HEK293T (cell line): Measurements from ENCODE around the gene CACHD1.

Experiments
- ARNT ChIP-seq: fragments of 450-650 bp; IDR thresholded peaks from 2 replicates; pipeline ENCODE4 v1.6.1; 2017; ENCODE audit warnings: mild to moderate bottlenecking
- BHLHE40 ChIP-seq: fragments of 450-650 bp; IDR thresholded peaks from 2 replicates; pipeline ENCODE4 v1.6.1; 2016; ENCODE audit warnings: mild to moderate bottlenecking, moderate library complexity, borderline replicate concordance
- CTBP1 ChIP-seq: fragments of 450-650 bp; IDR thresholded peaks from 2 replicates; pipeline ENCODE4 v1.6.1; 2016; ENCODE audit warnings: borderline replicate concordance
- ELF4 ChIP-seq: fragments of 450-650 bp; IDR thresholded peaks from 2 replicates; pipeline ENCODE4 v1.6.1; 2017; ENCODE audit warnings: antibody characterized with exemption
- FOXA1 ChIP-seq: fragments of 450-650 bp; IDR thresholded peaks from 2 replicates; pipeline ENCODE4 v1.6.1; 2016; ENCODE audit warnings: mild to moderate bottlenecking
- FOXK2 ChIP-seq: fragments of 450-650 bp; IDR thresholded peaks from 2 replicates; pipeline ENCODE4 v1.6.1; 2016; ENCODE audit warnings: mild to moderate bottlenecking
- FOXM1 ChIP-seq: fragments of 450-650 bp; IDR thresholded peaks from 2 replicates; pipeline ENCODE4 v1.6.1; 2017; ENCODE audit warnings: mild to moderate bottlenecking, borderline replicate concordance
- NFRKB ChIP-seq: fragments of 450-650 bp; IDR thresholded peaks from 2 replicates; pipeline ENCODE4 v1.6.1; 2016; ENCODE audit warnings: mild to moderate bottlenecking, moderate library complexity
- SP1 ChIP-seq: fragments of 450-650 bp; IDR thresholded peaks from 2 replicates; pipeline ENCODE4 v1.6.1; 2017
- SUZ12 ChIP-seq: fragments of 450-650 bp; IDR thresholded peaks from 2 replicates; pipeline ENCODE4 v1.6.1; 2016; ENCODE audit warnings: mild to moderate bottlenecking
- ZNF384 ChIP-seq: fragments of 450-650 bp; IDR thresholded peaks from 2 replicates; pipeline ENCODE4 v1.6.1; 2016
- TF ChIP-seq, protein P1 (sequence below): fragments of 450-650 bp; IDR thresholded peaks from 2 replicates; pipeline ENCODE4 v1.6.1; 2016

DNA sequence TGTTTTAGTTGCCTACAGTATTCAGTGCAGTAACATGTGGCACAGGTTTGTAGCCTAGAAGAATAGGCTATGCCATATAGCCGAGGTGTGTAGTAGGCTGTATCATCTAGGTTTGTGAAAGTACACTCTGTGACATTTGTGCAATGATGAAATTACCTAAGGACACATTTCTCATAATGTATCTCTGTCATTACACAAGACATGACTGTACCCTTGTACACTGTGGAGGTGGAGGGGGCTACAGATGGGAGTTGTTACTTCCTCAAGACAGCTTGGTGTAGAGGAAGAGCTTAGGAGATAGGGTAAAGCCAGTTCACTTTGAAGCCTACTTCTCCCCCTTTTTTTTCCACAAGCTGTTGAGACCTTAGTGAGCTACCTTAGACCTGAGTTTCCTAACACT, 215.3 kb downstream of the CACHD1 start:
- no peak for TF ChIP-seq ZNF384
- no peak for TF ChIP-seq SP1
- no peak for TF ChIP-seq BHLHE40
- no peak for TF ChIP-seq FOXM1
- no peak for TF ChIP-seq FOXK2
- TF ChIP-seq, protein P1, sequence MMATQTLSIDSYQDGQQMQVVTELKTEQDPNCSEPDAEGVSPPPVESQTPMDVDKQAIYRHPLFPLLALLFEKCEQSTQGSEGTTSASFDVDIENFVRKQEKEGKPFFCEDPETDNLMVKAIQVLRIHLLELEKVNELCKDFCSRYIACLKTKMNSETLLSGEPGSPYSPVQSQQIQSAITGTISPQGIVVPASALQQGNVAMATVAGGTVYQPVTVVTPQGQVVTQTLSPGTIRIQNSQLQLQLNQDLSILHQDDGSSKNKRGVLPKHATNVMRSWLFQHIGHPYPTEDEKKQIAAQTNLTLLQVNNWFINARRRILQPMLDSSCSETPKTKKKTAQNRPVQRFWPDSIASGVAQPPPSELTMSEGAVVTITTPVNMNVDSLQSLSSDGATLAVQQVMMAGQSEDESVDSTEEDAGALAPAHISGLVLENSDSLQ: no peak
- no peak for TF ChIP-seq FOXA1
- TF ChIP-seq ARNT: no peak
- no peak for TF ChIP-seq SUZ12
- no peak for TF ChIP-seq ELF4
- TF ChIP-seq CTBP1: no peak
- no peak for TF ChIP-seq NFRKB
